Measurements from ENCODE around the gene LYRM4.

Gene LYRM4

DNA sequence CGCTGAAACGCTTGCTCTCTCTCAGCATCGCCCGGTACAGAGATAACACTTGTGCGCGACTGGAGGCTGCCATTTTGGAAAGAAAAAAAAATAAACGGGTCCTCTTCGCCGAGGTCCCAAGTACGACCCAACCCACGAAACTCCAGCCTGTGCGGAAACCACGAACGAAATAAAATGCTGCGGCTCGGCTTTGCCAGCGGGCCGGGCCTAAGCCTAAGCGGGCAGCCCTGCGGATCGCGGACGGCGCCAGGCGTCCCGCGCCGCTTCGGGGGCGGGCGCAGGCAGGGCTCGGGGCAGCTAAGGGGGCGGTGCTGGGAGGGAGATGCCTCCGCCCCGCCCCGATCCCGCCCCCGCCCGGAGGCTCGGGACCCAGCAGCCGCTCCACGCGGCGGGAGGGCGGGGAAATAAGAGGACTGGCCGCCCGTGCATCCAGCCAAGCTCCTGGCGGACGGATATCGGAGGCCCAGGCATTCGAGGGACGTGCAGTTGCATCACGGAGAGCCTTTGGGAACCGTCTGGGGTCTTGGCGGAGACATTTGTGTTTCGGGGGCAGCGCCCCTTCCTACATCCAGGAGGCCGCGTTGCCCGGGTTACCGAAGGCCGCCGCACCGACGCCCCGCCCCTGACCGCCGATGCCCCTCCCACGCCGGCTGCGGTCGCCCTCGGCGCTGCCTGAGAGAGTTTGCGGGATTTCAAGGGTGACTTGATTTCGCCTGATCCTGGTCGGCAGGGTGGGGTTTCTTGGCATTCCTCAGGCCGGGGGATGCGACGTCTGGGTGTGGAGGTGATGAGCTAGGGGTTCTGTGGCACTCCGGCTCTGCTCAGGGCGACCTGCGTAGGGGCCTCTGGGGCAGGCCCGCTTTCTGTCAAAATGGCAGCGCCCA is at the start of gene LYRM4, which contains the start of gene FARS2:
Gene LYRM4, minus strand, starts transcription at position 290 of the 884 bp plus-strand sequence. Its CDS starts 217 bp downstream, at position 73.
Gene FARS2, plus strand, starts transcription at position 853 of the 884 bp plus-strand sequence.
- peak; percentile 62 for DNase-seq

- no peak for DNase-seq
Measured at GRCh38 chr6:5308066-5308465, 47.3 kb upstream of the LYRM4 start.

DNA sequence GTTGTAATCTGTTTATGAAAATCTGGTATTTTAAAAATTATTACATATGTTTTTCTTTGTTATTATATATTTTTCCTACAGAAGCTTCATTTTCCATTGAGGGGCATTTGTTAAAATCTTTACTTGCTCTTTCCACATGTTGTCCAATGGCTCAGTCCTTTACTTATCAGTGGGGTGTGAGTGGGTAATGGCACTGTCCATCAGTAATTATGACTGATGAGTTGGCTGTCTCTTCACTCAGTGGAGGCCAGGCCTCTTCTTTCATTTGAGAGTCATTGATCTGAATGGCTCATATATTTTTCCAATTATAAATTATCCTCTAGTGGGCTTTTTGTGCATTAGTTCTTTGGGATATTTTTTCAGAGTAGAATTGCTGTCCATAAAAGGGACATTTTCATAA is 46.3 kb upstream of the LYRM4 start:
- DNase-seq: no peak

DNA sequence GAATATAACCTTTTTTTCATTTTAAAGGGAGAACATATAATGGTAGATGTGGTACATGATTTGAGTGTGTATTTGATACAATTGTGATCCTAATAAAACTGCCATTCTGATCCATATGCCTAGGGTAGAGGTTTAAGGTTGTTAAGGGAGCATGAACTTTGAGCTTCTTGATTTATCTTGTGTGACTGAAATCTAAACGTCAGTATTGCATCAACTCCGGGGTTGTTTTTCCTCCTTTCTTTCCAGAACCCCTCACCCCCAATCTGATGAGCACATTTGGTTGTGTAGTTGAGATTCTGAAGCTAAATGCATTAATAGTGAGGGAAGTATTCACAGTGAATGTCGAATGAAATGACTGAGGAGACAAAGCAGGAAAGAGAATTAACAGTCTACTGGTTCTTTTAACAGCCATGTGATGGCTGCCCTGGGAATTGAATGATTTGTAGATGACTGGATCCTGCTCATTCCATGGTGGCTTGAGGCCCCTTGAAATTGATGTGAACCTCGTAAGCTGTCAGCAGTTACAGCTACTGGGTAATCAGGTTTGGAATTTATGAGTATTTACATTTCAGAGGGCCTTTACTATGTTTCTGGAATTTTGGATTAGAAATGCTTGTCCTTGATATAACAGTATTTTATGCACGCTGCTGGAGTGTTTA is 45.3 kb upstream of the LYRM4 start:
- DNase-seq: no peak

DNA sequence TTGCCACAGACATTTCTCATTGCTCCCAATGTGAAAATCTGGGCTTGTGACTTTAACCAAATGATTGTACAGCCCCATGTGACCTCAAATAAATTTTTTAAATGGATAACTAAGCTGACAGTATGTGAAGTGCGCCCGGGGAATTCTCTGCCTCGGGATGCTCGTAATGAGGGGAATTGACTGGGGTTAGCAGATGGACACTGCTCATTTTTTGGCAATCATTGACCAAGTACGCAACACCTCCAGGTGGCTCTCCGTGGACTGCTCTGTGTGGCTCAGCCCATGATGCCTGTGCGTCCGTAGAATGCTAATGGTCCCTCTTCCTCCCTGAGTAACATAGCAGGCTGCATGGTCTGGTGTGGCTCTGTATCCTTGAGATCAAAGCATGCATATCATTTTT is 42.9 kb upstream of the LYRM4 start:
- DNase-seq: no peak

GRCh38 chr6:5302995-5303622 is 42.4 kb upstream of the LYRM4 start:
- DNase-seq: no peak

DNA sequence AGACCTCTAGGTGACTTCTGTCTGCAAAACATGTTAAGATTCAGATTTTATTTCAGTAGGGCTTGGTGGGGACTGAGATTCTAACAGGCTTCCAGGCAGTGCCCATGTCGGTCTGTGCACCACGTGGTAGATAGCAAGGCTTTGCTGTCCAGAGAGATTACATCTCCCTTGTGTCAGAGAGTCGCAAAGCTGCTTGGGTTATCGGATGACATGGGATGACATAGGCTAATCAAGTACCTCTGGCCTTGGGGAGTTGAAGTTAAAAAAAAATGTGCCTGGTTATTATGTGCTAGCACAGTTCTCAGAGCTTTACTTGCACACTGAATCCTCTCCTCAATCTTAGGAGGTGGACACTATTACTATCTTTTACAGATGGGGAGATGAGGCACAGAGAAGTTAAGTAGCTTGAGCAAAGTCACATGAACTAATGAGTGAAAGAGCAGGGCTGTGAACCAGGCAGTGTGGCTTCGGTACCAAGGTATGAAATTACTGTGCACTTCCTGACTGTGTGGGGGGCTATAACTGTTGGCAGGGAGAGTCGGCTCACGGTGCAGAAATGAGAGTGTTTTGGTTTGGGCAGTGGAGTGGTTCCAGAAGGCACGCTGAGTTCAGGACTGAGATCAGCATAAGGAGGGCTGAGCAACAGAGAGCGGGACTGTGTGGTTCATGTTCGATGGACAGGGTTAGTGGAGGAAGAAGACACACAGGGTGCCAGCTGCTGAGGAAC is 41.6 kb upstream of the LYRM4 start:
- no peak for DNase-seq

DNA sequence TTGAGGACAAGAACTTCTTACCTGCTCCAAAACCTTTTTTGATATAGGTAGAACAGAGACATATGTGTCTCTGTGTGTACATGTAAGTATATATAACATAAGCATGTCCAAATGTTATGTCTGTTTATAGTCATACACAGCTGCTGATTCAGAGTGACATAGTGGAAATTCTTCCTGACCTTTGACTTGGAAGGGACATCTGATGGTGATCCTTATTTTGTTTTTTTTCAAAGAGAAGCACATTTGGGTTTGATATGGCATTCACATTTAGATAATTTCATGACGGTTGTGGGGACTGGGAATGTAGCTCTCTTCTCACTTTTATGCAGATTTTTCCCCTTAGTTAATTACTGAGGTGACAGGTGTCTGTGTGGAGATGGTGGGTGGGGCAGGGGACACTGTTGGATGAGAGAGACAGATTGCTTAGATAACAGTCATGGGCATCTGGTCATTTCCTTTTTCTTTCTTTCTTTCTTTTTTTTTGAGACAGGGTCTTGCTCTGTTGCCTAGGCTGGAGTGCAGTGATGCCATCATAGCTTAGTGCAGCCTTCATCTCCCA is 39.5 kb upstream of the LYRM4 start:
- DNase-seq: no peak

GRCh38 chr6:5295623-5296022 is 34.9 kb upstream of the LYRM4 start:
- no peak for DNase-seq

DNA sequence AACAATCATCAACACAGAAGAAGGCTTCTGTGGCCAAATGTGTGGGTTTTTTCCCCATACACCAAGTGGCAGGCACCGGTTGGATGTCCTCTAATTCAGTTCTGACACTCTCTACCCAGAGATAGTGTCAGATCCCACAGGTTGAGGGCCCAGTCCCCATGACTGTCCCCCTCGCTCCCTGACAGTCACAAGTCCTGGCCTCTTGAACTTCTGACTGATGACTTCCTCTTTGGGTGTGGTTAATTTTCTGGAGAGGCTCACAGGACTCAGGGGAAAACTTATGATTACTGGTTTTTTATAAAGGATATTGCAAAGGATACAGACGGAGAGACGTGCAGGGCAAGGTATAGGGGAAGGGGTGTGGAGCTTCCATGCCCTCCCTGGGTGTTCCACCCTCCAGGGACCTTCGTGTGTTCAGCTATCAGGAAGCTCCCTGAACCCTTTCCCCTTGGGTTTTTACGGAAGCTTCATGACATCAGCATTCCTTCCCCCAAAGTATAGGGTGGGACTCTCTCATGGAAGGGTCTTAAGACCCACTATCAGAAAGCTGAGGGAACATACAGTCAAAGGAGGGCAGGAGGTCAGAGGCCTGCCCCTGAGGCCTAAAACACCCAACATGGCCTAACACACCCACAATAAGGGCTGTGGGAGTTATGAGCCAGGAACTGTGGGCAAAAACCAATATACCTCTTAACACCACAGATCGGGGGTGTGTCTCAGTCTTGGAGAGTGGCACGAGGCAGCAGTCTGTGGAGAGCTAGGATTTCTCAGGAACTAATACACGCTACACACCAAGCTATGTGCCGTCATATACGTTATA is 33.9 kb upstream of the LYRM4 start:
- DNase-seq: no peak

- DNase-seq: no peak
Measured at GRCh38 chr6:5293692-5294091, 32.9 kb upstream of the LYRM4 start.

- DNase-seq: no peak
Measured at GRCh38 chr6:5292154-5292553, 31.4 kb upstream of the LYRM4 start.

GRCh38 chr6:5290500-5290899 is 29.8 kb upstream of the LYRM4 start:
- DNase-seq: no peak

- DNase-seq: no peak
Measured at GRCh38 chr6:5290097-5290496, 29.3 kb upstream of the LYRM4 start.

- no peak for DNase-seq
Measured at GRCh38 chr6:5287966-5288297, 27.2 kb upstream of the LYRM4 start.

DNA sequence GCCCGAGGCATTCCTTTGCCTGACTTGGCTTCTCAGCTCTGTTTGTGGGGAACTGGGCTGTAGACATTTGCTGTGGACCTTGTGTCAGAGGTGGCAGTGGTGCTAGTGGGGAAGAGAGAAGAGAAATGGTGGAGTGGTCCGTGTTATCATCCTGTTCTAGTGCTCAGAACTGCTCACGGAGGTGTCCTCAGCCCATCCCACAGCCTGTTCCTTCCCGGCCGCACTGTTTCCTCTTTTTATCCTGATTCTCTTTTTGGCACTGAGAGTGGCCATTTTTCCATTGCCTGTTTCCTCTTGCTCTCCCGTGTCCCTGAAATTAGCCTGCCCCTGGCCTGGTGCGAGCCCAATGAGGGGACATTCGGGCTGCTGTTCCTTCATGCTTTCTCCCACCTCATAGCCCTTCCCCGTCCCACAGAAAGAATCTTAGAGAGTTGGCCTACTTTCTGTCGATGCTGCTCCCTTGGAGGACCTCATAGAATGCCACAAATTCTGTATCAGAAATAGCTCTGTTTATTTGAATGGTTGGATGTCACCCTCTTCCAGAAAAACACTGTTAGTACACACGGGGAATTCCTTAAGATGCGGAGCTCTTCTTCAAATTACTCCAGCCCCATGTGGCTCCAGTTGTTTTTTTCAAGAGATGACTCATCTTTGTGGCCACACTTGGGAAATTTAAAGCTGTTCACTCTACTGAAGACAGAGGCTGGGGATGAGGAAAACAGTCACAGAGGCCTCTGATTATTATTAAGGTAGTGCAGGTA is 26.6 kb upstream of the LYRM4 start:
- no peak for DNase-seq

- no peak for DNase-seq
Measured at GRCh38 chr6:5286780-5287179, 26.0 kb upstream of the LYRM4 start.

GRCh38 chr6:5285526-5285925 is 24.8 kb upstream of the LYRM4 start:
- no peak for DNase-seq

- DNase-seq: no peak
Measured at GRCh38 chr6:5285081-5285480, 24.3 kb upstream of the LYRM4 start.

GRCh38 chr6:5282191-5282623 is 21.5 kb upstream of the LYRM4 start:
- DNase-seq: no peak

DNA sequence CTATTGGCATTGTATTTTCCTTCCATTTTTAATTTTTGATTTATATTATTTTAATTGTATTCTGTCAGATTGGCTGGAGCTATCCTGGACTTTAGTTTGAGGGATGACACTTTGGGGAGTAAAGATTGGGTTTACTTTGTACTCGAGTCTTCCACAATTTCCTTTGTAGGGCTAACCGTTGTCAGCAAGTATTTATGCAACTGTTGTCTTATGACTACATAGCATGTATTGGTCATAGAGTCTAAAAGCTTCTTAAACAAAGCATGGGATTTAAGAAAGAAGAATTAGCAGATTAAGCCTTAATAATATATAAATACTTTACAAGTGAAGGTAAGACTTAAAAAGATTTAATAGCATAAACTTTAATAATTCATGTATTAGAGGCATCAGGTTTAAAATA is 20.2 kb upstream of the LYRM4 start:
- no peak for DNase-seq
